ENCODE measurements around the gene CNKSR1.

- TF ChIP-seq CTCF (IDR thresholded peaks at IDR 0.05) (no peak), POLR2A (IDR thresholded peaks at IDR 0.05) (no peak)
Observed at GRCh38 chr1:26197301-26197700, 20.0 kb downstream of the CNKSR1 start.
